HG03175 (cell line): ENCODE results near the gene ZNF202.
"Not testable (repeated sequence)": the region's sequence is repeated elsewhere in the genome, so short reads cannot be mapped to it uniquely, and the experiment has no call there.

Experiments used
- ATAC-seq: cut with Tn5 transposase; IDR thresholded peaks from one replicate; pipeline ENCODE4 v1.9.1; 2021; ENCODE audit warnings: mild to moderate bottlenecking, moderate library complexity; ENCODE audit not compliant: unreplicated experiment

The ZNF202 gene

DNA sequence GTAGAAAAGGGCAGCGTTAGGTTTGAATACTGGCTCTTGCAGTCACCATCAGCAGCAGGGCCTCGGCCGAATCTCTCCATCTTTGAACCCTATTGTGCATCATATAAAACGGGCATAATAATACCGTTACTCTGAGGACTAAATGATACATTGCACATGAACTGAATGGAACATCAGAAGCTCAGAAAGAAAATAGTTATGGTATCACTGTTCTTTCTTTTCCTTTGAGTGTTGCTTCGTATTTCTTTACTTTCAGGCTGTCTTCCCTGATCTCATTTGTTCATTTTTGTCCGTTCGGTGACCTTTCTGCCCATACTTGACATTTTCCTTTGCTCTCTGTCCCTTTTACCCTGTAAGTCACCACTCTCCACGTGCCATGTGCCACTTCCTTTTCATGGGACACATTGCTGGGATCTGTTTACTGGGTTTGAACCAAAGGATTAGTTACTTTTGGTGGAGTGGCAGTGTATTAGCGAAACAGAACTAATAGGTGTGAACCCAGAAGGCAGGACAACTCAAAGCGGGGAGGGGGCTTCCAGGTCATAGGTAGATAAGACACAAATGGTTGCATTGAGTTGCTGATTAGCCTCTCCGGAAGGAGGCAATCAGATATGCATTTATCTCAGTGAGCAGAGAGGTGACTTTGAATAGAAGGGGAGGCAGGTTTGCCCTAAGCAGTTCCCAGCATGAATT lies 717 bp upstream of the ZNF202 start:
- no peak for ATAC-seq

GRCh38 chr11:123740787-123741158 lies 687 bp downstream of the ZNF202 start:
- peak; percentile 1 for ATAC-seq

- ATAC-seq: no peak
These were observed 3.1 kb downstream of the ZNF202 start for GRCh38 chr11:123738374-123738773.

DNA sequence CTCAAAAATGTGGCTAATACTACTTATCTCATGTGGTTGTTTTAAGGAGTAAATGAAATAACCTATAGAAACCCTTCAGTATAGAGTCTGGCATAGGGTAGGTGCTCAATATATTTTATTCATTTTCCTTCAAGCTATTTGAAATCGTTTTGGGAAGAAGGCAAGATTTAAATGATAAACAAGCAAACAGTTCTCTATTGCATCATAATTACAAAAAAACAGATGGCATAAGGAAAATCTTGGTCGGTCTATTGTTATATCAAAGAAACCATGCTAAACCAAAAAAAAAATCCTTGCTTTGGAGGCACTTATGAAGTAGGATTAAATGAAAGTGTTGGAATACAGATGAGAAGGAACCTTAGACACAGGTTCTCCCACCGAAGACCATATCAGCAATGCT lies 4.7 kb downstream of the ZNF202 start:
- ATAC-seq: no peak

- no peak for ATAC-seq
These were observed 11.9 kb downstream of the ZNF202 start for GRCh38 chr11:123729602-123730001.

- ATAC-seq: no peak
These were observed 15.3 kb downstream of the ZNF202 start for GRCh38 chr11:123725995-123726655.

- no peak for ATAC-seq
These were observed 22.0 kb downstream of the ZNF202 start for GRCh38 chr11:123719452-123719851.

- ATAC-seq: no peak
These were observed 23.0 kb downstream of the ZNF202 start for GRCh38 chr11:123718469-123718868.

GRCh38 chr11:123718063-123718462 lies 23.4 kb downstream of the ZNF202 start:
- no peak for ATAC-seq

DNA sequence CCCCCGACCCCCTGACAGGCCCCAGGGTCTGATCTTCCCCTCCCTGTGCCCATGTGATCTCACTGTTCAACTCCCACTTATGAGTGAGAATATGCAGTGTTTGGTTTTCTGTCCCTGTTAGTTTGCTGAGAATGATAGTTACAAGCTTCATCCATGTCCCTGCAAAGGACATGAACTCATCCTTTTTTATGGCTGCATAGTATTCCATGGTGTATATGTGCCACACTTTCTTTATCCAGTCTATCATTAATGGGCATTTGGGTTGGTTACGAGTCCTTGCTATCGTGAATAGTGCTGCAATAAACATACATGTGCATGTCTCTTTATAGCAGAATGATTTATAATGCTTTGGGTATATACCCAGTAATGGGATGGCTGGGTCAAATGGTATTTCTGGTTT lies 28.8 kb downstream of the ZNF202 start:
- ATAC-seq: not testable (repeated sequence)

GRCh38 chr11:123707606-123708205 lies 33.8 kb downstream of the ZNF202 start:
- no peak for ATAC-seq

DNA sequence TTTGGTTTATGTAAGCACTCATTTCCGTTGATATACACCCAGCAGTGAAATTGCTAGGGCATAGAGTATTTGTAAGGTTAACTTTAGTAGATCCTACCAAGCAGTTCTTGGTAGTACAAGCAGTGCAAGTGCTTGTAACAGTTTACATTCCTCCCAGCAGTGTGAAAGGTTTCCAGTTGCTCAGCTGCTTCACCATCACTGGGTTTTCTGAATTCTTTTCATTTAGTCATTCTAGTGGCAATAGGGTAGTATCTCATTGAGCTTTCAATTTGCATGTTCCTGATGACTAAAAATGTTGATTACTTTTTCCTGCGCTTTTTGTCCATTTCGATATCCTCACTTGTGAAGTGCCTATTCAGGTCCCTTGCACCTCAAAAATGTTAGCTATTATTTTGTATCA lies 34.3 kb downstream of the ZNF202 start:
- ATAC-seq: no peak

DNA sequence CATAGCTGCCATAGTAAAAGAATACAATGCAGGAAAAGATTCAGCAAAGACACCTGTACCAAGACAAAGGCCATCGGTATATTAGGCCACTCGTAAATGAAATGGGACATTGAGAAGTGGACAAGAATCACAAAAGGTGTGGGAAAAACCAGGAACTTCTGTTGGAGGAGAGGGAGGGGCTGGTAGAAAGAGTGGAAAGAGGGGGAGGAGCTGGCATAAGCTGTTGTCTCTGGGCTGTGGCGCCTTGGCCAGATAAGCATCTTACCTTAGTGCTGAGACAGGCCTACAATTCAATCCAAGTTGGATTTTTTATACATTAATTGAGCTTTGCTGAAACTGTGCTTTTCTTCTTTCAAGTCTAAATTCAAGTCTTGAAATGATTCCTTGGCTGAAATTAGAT lies 37.1 kb downstream of the ZNF202 start:
- ATAC-seq: no peak

- no peak for ATAC-seq
These were observed 38.8 kb downstream of the ZNF202 start for GRCh38 chr11:123702696-123703095.

- ATAC-seq: no peak
These were observed 39.3 kb downstream of the ZNF202 start for GRCh38 chr11:123702139-123702538.

- ATAC-seq: no peak
These were observed 40.7 kb downstream of the ZNF202 start for GRCh38 chr11:123700772-123701171.

- ATAC-seq: no peak
These were observed 42.8 kb downstream of the ZNF202 start for GRCh38 chr11:123698546-123699127.

DNA sequence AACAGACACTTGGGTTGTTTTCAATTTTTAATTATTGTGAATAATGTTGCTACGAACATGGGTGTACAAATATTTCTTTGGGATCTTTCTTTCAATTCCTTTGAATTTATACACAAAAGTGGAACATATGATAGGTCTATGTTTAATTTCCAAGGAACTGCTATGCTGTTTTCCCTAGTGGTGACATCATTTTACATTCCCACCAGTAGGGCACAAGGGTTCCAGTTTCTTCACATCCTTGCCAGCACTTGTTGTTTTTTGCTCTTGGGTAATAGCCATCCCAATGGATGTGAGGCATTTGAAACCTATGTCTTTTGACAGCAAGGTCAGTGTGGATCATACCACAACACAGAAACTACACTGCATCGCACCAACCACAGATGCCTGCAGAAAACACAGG lies 45.3 kb downstream of the ZNF202 start:
- no peak for ATAC-seq

GRCh38 chr11:123695231-123695630 lies 46.2 kb downstream of the ZNF202 start:
- ATAC-seq: no peak

- no peak for ATAC-seq
These were observed 46.9 kb downstream of the ZNF202 start for GRCh38 chr11:123694551-123694950.

- no peak for ATAC-seq
These were observed 48.5 kb downstream of the ZNF202 start for GRCh38 chr11:123692961-123693360.

DNA sequence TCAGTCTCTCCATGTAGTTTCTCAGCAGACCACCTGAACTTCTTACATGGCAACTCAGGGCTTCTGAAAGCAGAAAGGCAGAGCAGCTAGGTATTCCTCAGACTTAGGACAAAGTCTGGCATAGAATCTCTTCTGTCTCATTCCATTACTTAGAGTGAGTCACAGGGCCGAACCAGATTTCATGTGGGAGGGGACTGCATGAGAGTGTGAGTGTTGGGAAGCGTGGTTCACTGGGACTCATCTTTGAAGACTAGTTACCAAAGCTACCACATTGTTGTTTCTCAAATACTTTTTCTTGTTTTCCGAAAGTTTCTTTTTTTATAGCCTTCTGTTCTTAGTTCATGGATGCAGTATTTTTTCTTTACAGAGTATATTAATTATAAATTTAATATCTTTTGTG lies 51.0 kb downstream of the ZNF202 start:
- no peak for ATAC-seq
